Activated CD4-positive, alpha-beta memory T cell treated with anti-CD3 and anti-CD28 coated beads for 36 hours (primary cell): ENCODE data around the gene LRBA. TPM values are rescaled to one million over a fixed set of nuclear protein-coding genes. Genes with fewer than 3 reads are reported as not detected.
"Not testable (repeated sequence)": the region's sequence is repeated elsewhere in the genome, so short reads cannot be mapped to it uniquely, and the experiment has no call there.

ENCODE experiments used
- CTCF ChIA-PET: fragments of 350-600 bp; sonication (Branson Sonifier 250); formaldehyde crosslinking; loops from one replicate; lab custom pipeline; 2021; ENCODE audit warnings: antibody characterized with exemption, inconsistent platforms; lab: Charles Lee
- POLR2A ChIA-PET: fragments of 350-600 bp; sonication (Branson Sonifier 250); formaldehyde crosslinking; loops from one replicate; lab custom pipeline; 2021; ENCODE audit warnings: antibody characterized with exemption; lab: Charles Lee
- DNase-seq: peaks from one replicate; pipeline ENCODE4 v3.0.0-alpha.2; 2020
- H3K27ac Mint-ChIP-seq: one replicate; pipeline ENCODE4 v1.8.0; 2021; ENCODE audit warnings: mixed read lengths
- H3K27me3 Mint-ChIP-seq: one replicate; pipeline ENCODE4 v1.8.0; 2021; ENCODE audit warnings: mixed read lengths
- H3K36me3 Mint-ChIP-seq: one replicate; pipeline ENCODE4 v1.8.0; 2021; ENCODE audit warnings: mixed read lengths
- H3K4me1 Mint-ChIP-seq: one replicate; pipeline ENCODE4 v1.8.0; 2021; ENCODE audit warnings: low read depth, mixed read lengths
- H3K4me3 Mint-ChIP-seq: one replicate; pipeline ENCODE4 v1.8.0; 2021; ENCODE audit warnings: mild to moderate bottlenecking, mixed read lengths
- H3K9me3 Mint-ChIP-seq: one replicate; pipeline ENCODE4 v1.8.0; 2021; ENCODE audit warnings: mixed read lengths
- intact Hi-C: fragments of 100-400 bp; cut with micrococcal nuclease; formaldehyde crosslinking; loops from one replicate; pipeline ENCODE4 v1.15.1; 2023
- total RNA-seq, 2 experiments: library from RNA; stranded (reverse); gene quantifications; one replicate each; pipeline ENCODE4 v1.2.3, GENCODE V29; 2021

The LRBA gene
- total RNA-seq, 2 experiments from 2014 or later = 62.4 to 63.7 TPM

DNA sequence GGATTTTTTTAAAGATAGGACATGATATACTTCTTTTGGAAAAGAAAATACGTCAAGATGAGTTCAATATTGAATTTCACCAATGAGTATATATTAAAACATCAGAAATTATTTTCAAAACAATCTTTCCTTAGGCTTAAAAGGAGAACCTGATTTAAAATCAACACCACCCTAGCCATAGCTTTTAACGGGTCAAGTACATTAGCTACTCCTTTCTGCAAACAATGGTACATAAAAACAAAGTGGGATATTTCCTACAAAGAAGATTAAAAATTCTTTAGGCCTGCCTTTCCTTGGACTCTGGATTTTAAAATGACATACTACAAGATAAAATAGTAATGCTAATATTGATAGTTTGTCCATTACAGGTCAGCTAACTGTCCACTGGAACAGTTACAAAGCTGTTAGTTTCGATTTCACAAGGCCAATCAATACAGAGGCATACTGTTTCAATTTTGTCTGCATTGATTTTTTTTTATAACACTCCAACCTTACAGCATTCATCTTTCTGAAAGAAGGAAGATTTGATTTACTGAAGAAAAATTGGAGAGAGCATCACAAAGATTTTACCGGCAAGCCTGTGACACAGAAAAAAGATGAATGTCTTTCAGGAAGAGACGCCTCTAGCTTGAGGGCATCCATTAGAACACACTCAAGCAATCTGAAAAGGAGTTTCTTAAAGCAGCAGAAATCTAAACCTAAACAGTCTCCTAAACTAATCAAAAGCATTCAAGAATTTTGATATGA is 335.9 kb downstream of the LRBA start:
- intact Hi-C loops = no loop called here
- ChIA-PET POLR2A (interaction anchor here (0.7 kb wide), 1 partner anchor 268 kb away, joined by 3 read pairs; no protein-coding TSS in a partner anchor), CTCF (no interaction called here)
- Mint-ChIP-seq H3K27me3 (no peaks in the 10 kb centered on the region), H3K9me3 (no peaks in the 10 kb centered on the region), H3K36me3 (peaks cover 12% of the 10 kb centered on the region), H3K4me1 (no peaks in the 10 kb centered on the region), H3K4me3 (no peak overlapping the region), H3K27ac (no peak overlapping the region)
- no peak for DNase-seq

DNA sequence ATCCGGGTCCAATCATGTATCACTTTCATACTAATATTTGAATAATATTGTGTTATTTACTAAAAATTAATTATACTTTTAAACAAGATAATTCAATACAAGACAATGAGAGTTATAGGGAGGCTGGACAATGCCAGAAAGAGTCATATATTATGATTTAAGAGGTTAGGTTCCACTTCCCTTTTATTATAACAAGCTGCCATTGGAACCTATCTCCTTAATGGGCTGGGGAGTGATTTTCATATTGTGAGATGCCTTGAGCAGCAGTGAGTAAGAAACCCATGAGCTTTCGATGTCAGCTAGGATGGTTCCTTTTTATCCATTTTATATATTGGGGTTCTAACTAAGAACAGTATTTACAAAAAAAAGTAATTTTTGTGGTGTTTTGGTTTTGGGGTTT is 341.3 kb downstream of the LRBA start:
- Mint-ChIP-seq H3K9me3 (no peaks in the 10 kb centered on the region), H3K27ac (no peak overlapping the region), H3K36me3 (peaks cover 4% of the 10 kb centered on the region), H3K4me3 (no peak overlapping the region), H3K4me1 (no peaks in the 10 kb centered on the region), H3K27me3 (no peaks in the 10 kb centered on the region)
- no peak for DNase-seq
- ChIA-PET CTCF (interaction anchor here (1.0 kb wide), 1 partner anchor 25 kb away, joined by 5 read pairs; no protein-coding TSS in a partner anchor), POLR2A (no interaction called here)
- intact Hi-C loops = no loop called here

DNA sequence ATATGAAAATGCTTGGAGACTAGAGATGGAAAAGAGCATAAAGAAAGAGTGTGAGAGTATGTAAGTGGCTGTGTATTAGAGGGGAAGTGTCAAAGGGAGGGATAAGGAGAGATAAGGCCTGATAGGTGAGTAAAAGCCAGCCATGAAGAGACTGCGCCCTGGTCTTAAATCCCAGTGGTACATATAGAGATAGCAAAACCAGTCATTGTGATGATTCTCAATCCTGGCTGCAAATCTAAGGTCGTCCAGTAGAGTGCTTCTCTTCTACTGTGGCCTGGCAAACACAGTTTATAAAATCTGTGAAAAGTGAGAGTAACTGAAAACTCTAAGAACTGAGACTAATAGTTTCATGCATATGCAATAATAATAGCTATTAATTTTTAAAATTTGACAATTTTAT is 346.3 kb downstream of the LRBA start:
- H3K27ac Mint-ChIP-seq = no peak overlapping the region
- H3K4me1 Mint-ChIP-seq = no peaks in the 10 kb centered on the region
- ChIA-PET POLR2A (no interaction called here), CTCF (interaction anchor here (0.6 kb wide), 1 partner anchor 370 kb away, joined by 3 read pairs; no protein-coding TSS in a partner anchor)
- peaks cover 7% of the 10 kb centered on the region for H3K36me3 Mint-ChIP-seq
- no peak for DNase-seq
- H3K9me3 Mint-ChIP-seq = no peaks in the 10 kb centered on the region
- no peak overlapping the region for H3K4me3 Mint-ChIP-seq
- intact Hi-C loops = no loop called here
- no peaks in the 10 kb centered on the region for H3K27me3 Mint-ChIP-seq

DNA sequence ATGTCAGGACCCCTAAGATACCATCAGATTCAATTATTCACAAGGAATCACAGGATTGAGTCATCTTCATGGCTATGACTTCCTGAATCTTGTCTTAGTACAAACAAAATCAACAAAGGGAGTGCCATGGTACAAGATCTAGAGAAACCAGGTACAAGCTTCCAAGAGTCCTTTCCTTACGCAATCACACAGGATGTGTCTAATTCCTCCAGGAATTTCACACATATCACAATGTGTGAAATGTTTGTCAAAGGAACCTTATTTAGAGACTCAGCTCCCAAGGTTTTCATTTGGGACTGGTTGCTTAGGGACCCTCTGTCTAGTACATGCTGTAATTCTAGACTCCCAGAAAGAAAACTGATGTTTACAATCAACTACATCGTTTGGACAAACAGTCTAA is 350.1 kb downstream of the LRBA start:
- no peaks in the 10 kb centered on the region for H3K4me1 Mint-ChIP-seq
- no peak for DNase-seq
- peaks cover 8% of the 10 kb centered on the region for H3K36me3 Mint-ChIP-seq
- no peaks in the 10 kb centered on the region for H3K27me3 Mint-ChIP-seq
- ChIA-PET POLR2A (no interaction called here), CTCF (no interaction called here)
- intact Hi-C loops = no loop called here
- no peak overlapping the region for H3K27ac Mint-ChIP-seq
- no peak overlapping the region for H3K4me3 Mint-ChIP-seq
- no peaks in the 10 kb centered on the region for H3K9me3 Mint-ChIP-seq

DNA sequence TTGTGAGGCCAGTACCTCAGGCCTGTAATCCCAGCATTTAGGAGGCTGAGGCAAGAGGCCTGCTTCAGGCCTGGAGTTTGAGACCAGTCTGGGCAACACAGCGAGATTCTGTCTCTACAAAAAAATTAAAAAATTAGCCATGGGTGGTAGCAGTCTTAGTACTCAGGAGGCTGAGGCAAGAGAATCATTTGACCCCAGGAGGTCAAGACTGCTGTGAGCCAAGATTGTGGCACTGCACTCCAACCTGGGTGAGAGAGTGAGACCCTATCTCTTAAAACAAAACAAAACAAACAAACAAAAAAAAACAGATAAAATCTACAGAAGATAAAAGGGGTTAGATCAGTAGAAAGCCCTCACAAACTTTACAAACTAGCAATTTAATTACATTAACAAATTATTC is 352.4 kb downstream of the LRBA start:
- Mint-ChIP-seq H3K27me3 (no peaks in the 10 kb centered on the region), H3K4me3 (no peak overlapping the region), H3K4me1 (no peaks in the 10 kb centered on the region), H3K36me3 (peaks cover 9% of the 10 kb centered on the region), H3K9me3 (no peaks in the 10 kb centered on the region), H3K27ac (no peak overlapping the region)
- ChIA-PET POLR2A (no interaction called here), CTCF (no interaction called here)
- intact Hi-C loops = no loop called here
- DNase-seq = no peak

DNA sequence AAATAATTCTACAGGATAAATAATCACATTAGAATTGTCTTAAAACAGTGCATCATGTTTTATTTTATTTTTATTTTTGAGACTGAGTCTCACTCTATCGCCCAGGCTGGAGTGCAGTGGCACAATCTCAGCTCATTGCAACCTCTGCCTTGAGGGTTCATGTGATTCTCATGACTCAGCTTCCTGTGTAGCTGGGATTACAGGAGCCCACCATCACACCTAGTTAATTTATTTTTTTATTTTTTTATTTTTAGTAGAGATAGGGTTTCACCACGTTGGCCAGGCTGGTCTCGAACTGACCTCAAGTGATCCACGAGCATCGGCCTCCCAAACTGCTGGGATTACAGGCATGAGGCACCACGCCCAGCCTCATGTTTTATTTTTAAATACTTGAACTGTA is 353.5 kb downstream of the LRBA start:
- H3K36me3 Mint-ChIP-seq, POLR2A ChIA-PET: not testable (repeated sequence)

DNA sequence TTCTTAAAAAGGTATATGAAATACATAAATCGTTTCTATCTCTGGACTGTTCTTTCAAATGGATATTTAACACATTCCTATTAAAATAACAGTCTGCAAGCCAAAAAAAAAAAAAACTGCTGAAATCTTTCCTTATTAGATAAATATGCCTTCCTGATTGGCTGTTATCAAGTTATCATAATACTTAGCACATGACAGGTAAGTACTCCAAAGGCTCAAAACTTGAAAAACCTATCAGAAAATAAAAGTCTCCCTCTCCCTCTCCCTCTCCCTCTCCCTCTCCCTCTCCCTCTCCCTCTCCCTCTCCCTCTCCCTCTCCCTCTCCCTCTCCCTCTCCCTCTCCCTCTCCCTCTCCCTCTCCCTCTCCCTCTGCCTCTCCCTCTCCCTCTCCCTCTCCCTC is 356.8 kb downstream of the LRBA start:
- POLR2A ChIA-PET, CTCF ChIA-PET, H3K9me3 Mint-ChIP-seq, H3K27me3 Mint-ChIP-seq, intact Hi-C loops, H3K27ac Mint-ChIP-seq, DNase-seq, H3K4me3 Mint-ChIP-seq, H3K4me1 Mint-ChIP-seq: not testable (repeated sequence)
- H3K36me3 Mint-ChIP-seq = peaks cover 13% of the 10 kb centered on the region

More for the DNA sequence above, 353.5 kb downstream of the LRBA start:
- H3K4me1 Mint-ChIP-seq, H3K9me3 Mint-ChIP-seq, H3K27me3 Mint-ChIP-seq, H3K4me3 Mint-ChIP-seq, DNase-seq, intact Hi-C loops, CTCF ChIA-PET, H3K27ac Mint-ChIP-seq: not testable (repeated sequence)

DNA sequence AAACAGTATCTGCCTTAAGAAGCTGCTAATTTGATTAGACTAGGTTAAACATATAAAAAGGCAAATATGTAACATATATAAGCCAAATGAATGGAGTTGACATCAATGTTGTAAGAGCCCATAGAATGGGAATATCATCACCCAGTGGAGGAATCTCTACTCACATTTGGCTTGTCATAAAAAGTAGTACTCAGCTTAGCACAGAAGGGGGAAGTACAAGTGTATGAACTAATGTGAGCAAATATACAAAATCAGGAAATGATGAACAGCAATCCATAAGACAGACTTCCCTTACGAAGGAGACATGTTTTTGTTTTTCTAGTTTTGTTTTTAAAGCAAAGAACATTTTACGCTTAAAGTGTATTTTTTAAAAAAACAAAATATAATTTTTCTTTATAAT is 358.2 kb downstream of the LRBA start:
- DNase-seq = no peak
- POLR2A ChIA-PET = no interaction called here
- Mint-ChIP-seq H3K4me1 (no peaks in the 10 kb centered on the region), H3K27ac (no peak overlapping the region), H3K27me3 (no peaks in the 10 kb centered on the region), H3K36me3 (peaks cover 12% of the 10 kb centered on the region), H3K9me3 (peaks cover 5% of the 10 kb centered on the region), H3K4me3 (no peak overlapping the region)
- intact Hi-C loops = no loop called here
- CTCF ChIA-PET = no interaction called here

DNA sequence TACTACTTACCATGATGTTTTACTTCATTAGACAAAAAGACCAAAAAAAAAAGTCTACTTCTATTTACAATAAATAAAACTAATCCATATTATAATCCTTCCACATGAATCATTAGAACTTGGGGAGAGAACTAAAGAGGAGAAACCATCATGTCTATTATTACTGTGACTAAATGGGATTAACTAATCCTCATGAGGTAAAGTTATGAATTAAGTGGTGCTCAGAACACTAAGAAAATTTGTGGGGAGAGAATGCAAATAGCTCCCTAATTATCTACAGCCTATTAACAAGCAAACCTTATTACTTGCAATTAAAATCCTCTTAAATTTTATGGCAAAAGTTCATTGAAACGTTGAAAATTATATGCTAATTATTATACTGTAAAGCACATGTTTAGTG is 364.3 kb downstream of the LRBA start:
- POLR2A ChIA-PET = no interaction called here
- peaks cover 1% of the 10 kb centered on the region for H3K36me3 Mint-ChIP-seq
- CTCF ChIA-PET = no interaction called here
- no peak overlapping the region for H3K4me3 Mint-ChIP-seq
- H3K27me3 Mint-ChIP-seq = no peaks in the 10 kb centered on the region
- H3K27ac Mint-ChIP-seq = no peak overlapping the region
- no peaks in the 10 kb centered on the region for H3K4me1 Mint-ChIP-seq
- intact Hi-C loops = no loop called here
- H3K9me3 Mint-ChIP-seq = no peaks in the 10 kb centered on the region
- DNase-seq = no peak

DNA sequence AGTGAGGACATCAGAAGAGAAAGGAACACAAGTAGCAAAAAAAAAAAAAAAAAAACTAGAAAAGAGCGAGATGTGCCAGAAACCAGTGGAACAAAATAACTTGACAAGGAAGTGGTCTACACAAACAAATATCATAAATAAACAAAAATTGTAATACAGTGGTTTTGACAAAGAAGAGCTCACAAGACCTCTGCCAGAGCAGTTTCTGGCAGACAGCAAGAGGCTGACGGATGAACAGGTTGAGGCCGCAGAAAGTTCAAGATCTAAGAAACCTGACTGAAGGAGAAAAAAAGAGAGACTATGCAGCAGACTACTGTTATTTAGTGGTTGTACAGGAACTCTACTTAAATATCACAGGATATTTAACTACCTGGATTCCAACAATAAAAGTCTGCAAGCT is 367.0 kb downstream of the LRBA start:
- POLR2A ChIA-PET = no interaction called here
- no peak overlapping the region for H3K27ac Mint-ChIP-seq
- no peaks in the 10 kb centered on the region for H3K27me3 Mint-ChIP-seq
- no peaks in the 10 kb centered on the region for H3K9me3 Mint-ChIP-seq
- no peaks in the 10 kb centered on the region for H3K36me3 Mint-ChIP-seq
- no peak for DNase-seq
- intact Hi-C loops = no loop called here
- H3K4me1 Mint-ChIP-seq = no peaks in the 10 kb centered on the region
- CTCF ChIA-PET = no interaction called here
- H3K4me3 Mint-ChIP-seq = no peak overlapping the region

DNA sequence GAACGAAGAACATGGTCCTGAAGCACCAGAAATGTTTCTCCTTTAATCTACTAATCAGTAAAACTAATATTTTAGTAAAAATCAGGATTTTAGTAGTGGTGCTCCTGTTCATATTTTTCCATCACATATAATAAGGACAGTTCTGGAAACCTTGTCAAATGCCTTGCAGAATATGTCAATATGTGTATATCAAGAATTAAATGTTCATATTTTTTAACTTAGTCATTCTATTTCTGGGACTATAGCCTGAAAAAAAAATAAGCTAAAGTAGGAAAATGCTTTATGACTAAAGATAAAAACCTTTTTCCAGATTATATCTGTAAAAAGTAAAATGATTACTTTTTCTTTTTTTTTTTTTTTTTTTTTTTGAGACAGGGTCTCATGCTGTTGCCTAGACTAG is 368.1 kb downstream of the LRBA start:
- H3K27me3 Mint-ChIP-seq = no peaks in the 10 kb centered on the region
- no peak overlapping the region for H3K4me3 Mint-ChIP-seq
- CTCF ChIA-PET = no interaction called here
- POLR2A ChIA-PET = no interaction called here
- H3K9me3 Mint-ChIP-seq = no peaks in the 10 kb centered on the region
- H3K27ac Mint-ChIP-seq = no peak overlapping the region
- intact Hi-C loops = no loop called here
- DNase-seq = no peak
- H3K36me3 Mint-ChIP-seq = no peaks in the 10 kb centered on the region
- H3K4me1 Mint-ChIP-seq = no peaks in the 10 kb centered on the region

DNA sequence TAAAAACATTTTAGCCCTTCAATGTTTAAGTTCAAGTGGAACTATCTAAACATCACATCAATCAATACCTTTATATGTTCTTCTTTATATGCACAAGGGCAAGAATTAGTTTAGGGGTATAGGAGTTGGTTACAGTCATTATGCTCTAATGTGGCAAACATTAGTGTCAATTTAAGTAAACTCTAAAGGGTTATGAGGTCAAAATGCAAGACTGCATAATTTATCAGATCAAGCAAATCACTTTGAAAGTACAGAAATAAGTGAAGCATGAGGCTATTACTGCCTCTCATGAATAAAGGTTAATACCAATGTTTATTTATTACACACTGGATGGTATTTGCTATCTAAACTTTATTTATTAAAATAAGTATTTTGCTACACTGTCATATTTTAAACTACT is 373.5 kb downstream of the LRBA start:
- H3K27ac Mint-ChIP-seq = no peak overlapping the region
- no peak overlapping the region for H3K4me3 Mint-ChIP-seq
- H3K27me3 Mint-ChIP-seq = no peaks in the 10 kb centered on the region
- peaks cover 5% of the 10 kb centered on the region for H3K36me3 Mint-ChIP-seq
- ChIA-PET CTCF (no interaction called here), POLR2A (no interaction called here)
- H3K9me3 Mint-ChIP-seq = no peaks in the 10 kb centered on the region
- intact Hi-C loops = no loop called here
- DNase-seq = no peak
- peaks cover 4% of the 10 kb centered on the region for H3K4me1 Mint-ChIP-seq

DNA sequence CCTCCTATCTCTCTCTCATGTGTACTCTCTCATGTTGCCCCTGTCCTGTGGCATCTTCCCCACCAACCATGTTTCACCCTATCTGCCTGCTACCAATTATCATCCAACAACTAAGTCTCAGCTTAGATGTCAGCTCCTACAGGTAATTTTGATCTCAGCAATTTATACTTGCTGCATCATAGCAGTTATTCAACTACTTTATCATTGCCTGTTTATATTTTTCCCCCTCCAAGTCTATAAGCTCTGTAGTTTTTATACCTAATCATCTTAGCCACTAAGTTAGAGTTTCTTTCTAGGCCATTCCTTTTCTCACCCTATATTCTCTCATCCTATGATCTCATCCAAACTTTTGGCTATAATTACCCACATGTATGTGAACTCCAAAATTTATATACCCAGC is 382.4 kb downstream of the LRBA start:
- Mint-ChIP-seq H3K36me3 (peaks cover 33% of the 10 kb centered on the region), H3K27me3 (no peaks in the 10 kb centered on the region), H3K9me3 (peaks cover 19% of the 10 kb centered on the region), H3K4me3 (no peak overlapping the region), H3K27ac (no peak overlapping the region), H3K4me1 (no peaks in the 10 kb centered on the region)
- intact Hi-C loops = no loop called here
- CTCF ChIA-PET = no interaction called here
- POLR2A ChIA-PET = no interaction called here
- no peak for DNase-seq
